Body of pancreas (tissue), 4 donors: ENCODE data around the gene NOG.

Experiments
- POLR2A ChIP-seq, 3 donors: fragments of 450-650 bp; IDR thresholded peaks; one replicate each; pipeline ENCODE4 v1.6.1; 2016; ENCODE audit warnings: antibody characterized with exemption in 3 of 3, mild to moderate bottlenecking in 2 of 3
- TF ChIP-seq, protein P1 (sequence below), 7 experiments: fragments of 450-650 bp in 4 of 7; fragments of 200-600 bp in 3 of 7; sonication (generic) in 3 of 7; IDR thresholded peaks; one replicate each; pipeline ENCODE4 v1.5.1; 2016 to 2019; ENCODE audit warnings: antibody characterized with exemption in 7 of 7

DNA sequence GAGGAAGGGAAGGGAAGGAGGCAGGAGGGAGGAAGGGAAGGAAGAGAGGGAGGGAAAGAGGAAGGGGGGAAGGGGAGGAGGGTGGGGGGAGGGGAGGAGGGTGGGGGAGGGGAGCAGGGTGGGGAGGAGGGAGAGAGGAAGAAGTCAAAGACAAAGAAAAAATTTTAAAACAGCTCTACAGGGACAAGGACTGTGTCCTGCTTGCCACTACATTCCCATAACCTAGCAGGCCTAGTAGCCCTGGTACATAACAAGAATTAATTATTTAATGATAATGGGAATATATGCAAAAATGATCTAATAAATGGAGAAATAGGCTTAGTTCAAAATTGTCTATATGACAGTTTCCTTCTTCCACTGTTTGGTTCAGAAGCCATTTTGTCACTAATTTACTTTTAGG, 47.6 kb upstream of the NOG start:
- TF ChIP-seq, protein P1, sequence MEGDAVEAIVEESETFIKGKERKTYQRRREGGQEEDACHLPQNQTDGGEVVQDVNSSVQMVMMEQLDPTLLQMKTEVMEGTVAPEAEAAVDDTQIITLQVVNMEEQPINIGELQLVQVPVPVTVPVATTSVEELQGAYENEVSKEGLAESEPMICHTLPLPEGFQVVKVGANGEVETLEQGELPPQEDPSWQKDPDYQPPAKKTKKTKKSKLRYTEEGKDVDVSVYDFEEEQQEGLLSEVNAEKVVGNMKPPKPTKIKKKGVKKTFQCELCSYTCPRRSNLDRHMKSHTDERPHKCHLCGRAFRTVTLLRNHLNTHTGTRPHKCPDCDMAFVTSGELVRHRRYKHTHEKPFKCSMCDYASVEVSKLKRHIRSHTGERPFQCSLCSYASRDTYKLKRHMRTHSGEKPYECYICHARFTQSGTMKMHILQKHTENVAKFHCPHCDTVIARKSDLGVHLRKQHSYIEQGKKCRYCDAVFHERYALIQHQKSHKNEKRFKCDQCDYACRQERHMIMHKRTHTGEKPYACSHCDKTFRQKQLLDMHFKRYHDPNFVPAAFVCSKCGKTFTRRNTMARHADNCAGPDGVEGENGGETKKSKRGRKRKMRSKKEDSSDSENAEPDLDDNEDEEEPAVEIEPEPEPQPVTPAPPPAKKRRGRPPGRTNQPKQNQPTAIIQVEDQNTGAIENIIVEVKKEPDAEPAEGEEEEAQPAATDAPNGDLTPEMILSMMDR (IDR thresholded peaks at IDR 0.05) = no peak
- no peak for TF ChIP-seq POLR2A (IDR thresholded peaks at IDR 0.05)
